SK-MEL-5 (cell line): ENCODE data around the gene VWA5B1. TPM values are rescaled to one million over a fixed set of nuclear protein-coding genes. Genes with fewer than 3 reads are reported as not detected.

Experiments
- DNase-seq: peaks from one replicate; pipeline ENCODE4 v3.0.0-alpha.2; 2016; ENCODE audit warnings: low read depth, low spot score
- in situ Hi-C: cut with HindIII; loops from 2 replicates; pipeline ENCODE4 v1.10.0; 2016; ENCODE audit warnings: low sequenced_read_pairs, high pct_unique_total_duplicates, low pct_unique_long_range_greater_than_20kb
- total RNA-seq: library from RNA; depleted of rRNA; stranded (reverse); fragments of >200 nt; shearing (Covaris generic); gene quantifications from 2 replicates; pipeline ENCODE4 v1.2.3, GENCODE V29; 2014

Gene VWA5B1
- total RNA-seq, 1 experiment from 2014 or later = not detected

GRCh38 chr1:20336105-20336605 lies 45.5 kb downstream of the VWA5B1 start:
- no peak for DNase-seq
- in situ Hi-C loops = no loop called here

- in situ Hi-C loops = no loop called here
- DNase-seq = no peak
Measured at GRCh38 chr1:20337581-20337980, 46.9 kb downstream of the VWA5B1 start.

- peak; percentile 21 for DNase-seq
Measured at GRCh38 chr1:20339811-20340457, 49.3 kb downstream of the VWA5B1 start.

GRCh38 chr1:20342294-20343148 lies 51.8 kb downstream of the VWA5B1 start:
- no peak for DNase-seq
- in situ Hi-C loops = no loop called here

More at GRCh38 chr1:20339811-20340457, 49.3 kb downstream of the VWA5B1 start:
- in situ Hi-C loops = no loop called here

GRCh38 chr1:20343149-20343937 lies 52.7 kb downstream of the VWA5B1 start:
- DNase-seq = no peak
- in situ Hi-C loops = no loop called here

- no peak for DNase-seq
- in situ Hi-C loops = no loop called here
Measured at GRCh38 chr1:20343938-20344302, 53.2 kb downstream of the VWA5B1 start.

- in situ Hi-C loops = no loop called here
- DNase-seq = no peak
Measured at GRCh38 chr1:20344738-20345137, 54.1 kb downstream of the VWA5B1 start.

- in situ Hi-C loops = no loop called here
- DNase-seq = no peak
Measured at GRCh38 chr1:20345419-20345818, 54.7 kb downstream of the VWA5B1 start.

GRCh38 chr1:20346433-20346832 lies 55.8 kb downstream of the VWA5B1 start:
- in situ Hi-C loops = no loop called here
- no peak for DNase-seq

- no peak for DNase-seq
- in situ Hi-C loops = no loop called here
Measured at GRCh38 chr1:20347699-20348098, 57.0 kb downstream of the VWA5B1 start.

- no peak for DNase-seq
- in situ Hi-C loops = no loop called here
Measured at GRCh38 chr1:20348326-20348915, 57.7 kb downstream of the VWA5B1 start.

- in situ Hi-C loops = no loop called here
- no peak for DNase-seq
Measured at GRCh38 chr1:20349561-20349960, 58.9 kb downstream of the VWA5B1 start.

- in situ Hi-C loops = no loop called here
- no peak for DNase-seq
Measured at GRCh38 chr1:20349971-20350370, 59.3 kb downstream of the VWA5B1 start.

- no peak for DNase-seq
- in situ Hi-C loops = no loop called here
Measured at GRCh38 chr1:20350421-20350820, 59.7 kb downstream of the VWA5B1 start.

- in situ Hi-C loops = no loop called here
- DNase-seq = no peak
Measured at GRCh38 chr1:20351911-20352701, 61.4 kb downstream of the VWA5B1 start.

- DNase-seq = no peak
- in situ Hi-C loops = no loop called here
Measured at GRCh38 chr1:20353836-20354235, 63.2 kb downstream of the VWA5B1 start.

- in situ Hi-C loops = no loop called here
- DNase-seq = no peak
Measured at GRCh38 chr1:20354610-20355009, 63.9 kb downstream of the VWA5B1 start.
